ENCODE data around the gene SPOCK1.

SPOCK1 gene

GRCh38 chr5:137320056-137321045 lies 178.8 kb downstream of the SPOCK1 start:
- DNase-seq = peak; percentile 11 to 12

- no peak for DNase-seq
These were observed 181.1 kb downstream of the SPOCK1 start for GRCh38 chr5:137318027-137318426.

GRCh38 chr5:137316346-137316736 lies 182.8 kb downstream of the SPOCK1 start:
- no peak for DNase-seq

GRCh38 chr5:137315534-137316345 lies 183.4 kb downstream of the SPOCK1 start:
- DNase-seq = no peak

- no peak for DNase-seq
These were observed 184.0 kb downstream of the SPOCK1 start for GRCh38 chr5:137315109-137315508.

GRCh38 chr5:137313526-137314175 lies 185.5 kb downstream of the SPOCK1 start:
- DNase-seq = no peak

GRCh38 chr5:137312011-137312410 lies 187.1 kb downstream of the SPOCK1 start:
- no peak for DNase-seq

GRCh38 chr5:137310051-137310730 lies 188.9 kb downstream of the SPOCK1 start:
- no peak for DNase-seq

- DNase-seq = no peak
These were observed 189.8 kb downstream of the SPOCK1 start for GRCh38 chr5:137309290-137309689.

- DNase-seq = no peak
These were observed 190.8 kb downstream of the SPOCK1 start for GRCh38 chr5:137308311-137308710.

- peak in 1 of 2 experiments; percentile 16 for DNase-seq
These were observed 192.2 kb downstream of the SPOCK1 start for GRCh38 chr5:137306903-137307302.

GRCh38 chr5:137305971-137306602 lies 193.0 kb downstream of the SPOCK1 start:
- no peak for DNase-seq

GRCh38 chr5:137304226-137304874 lies 194.8 kb downstream of the SPOCK1 start:
- DNase-seq = no peak

- DNase-seq = no peak
These were observed 195.6 kb downstream of the SPOCK1 start for GRCh38 chr5:137303509-137303908.

GRCh38 chr5:137300411-137301240 lies 198.5 kb downstream of the SPOCK1 start:
- no peak for DNase-seq

GRCh38 chr5:137296213-137296781 lies 202.8 kb downstream of the SPOCK1 start:
- no peak for DNase-seq

GRCh38 chr5:137294604-137295003 lies 204.5 kb downstream of the SPOCK1 start:
- DNase-seq = no peak

- DNase-seq = no peak
These were observed 206.6 kb downstream of the SPOCK1 start for GRCh38 chr5:137292461-137293027.

- no peak for DNase-seq
These were observed 207.7 kb downstream of the SPOCK1 start for GRCh38 chr5:137291436-137291835.

GRCh38 chr5:137291031-137291430 lies 208.1 kb downstream of the SPOCK1 start:
- DNase-seq = no peak

Data from NCI-H1930 (cell line).